ENCODE results near the gene ADCY2.

- TF ChIP-seq ZNF605 (CRISPR knock-in tag; IDR thresholded peaks at IDR 0.05) (no peak), EP300 (IDR thresholded peaks at IDR 0.05; ENCODE audit: low read depth in 2 of 2, low read length in 2 of 2) (no peak), EP300 (CRISPR knock-in tag; IDR thresholded peaks at IDR 0.05; ENCODE audit: borderline replicate concordance) (no peak), ZNF672 (CRISPR knock-in tag; IDR thresholded peaks at IDR 0.05) (no peak), BHLHE40 (IDR thresholded peaks at IDR 0.05; ENCODE audit: low read length) (no peak), ZSCAN5A (CRISPR knock-in tag; IDR thresholded peaks at IDR 0.05; ENCODE audit: borderline replicate concordance) (no peak), RARA (CRISPR knock-in tag; IDR thresholded peaks at IDR 0.05) (no peak), CBFB (CRISPR knock-in tag; IDR thresholded peaks at IDR 0.05) (no peak)
Measured at GRCh38 chr5:7464182-7464581, 68.2 kb downstream of the ADCY2 start.
